Sigmoid colon (tissue), 7 donors: ENCODE results near the gene MC1R. TPM values are rescaled to one million over a fixed set of nuclear protein-coding genes. Genes with fewer than 3 reads are reported as not detected.

Experiments
- DNase-seq: peaks from one replicate; pipeline ENCODE4 v3.0.0-alpha.2; 2019
- H3K27ac ChIP-seq, 4 donors: fragments of 200-600 bp; sonication (generic); one replicate each; pipeline ENCODE4 v1.5.1; 2016 to 2019; ENCODE audit warnings: mild to moderate bottlenecking in 1 of 4
- H3K27me3 ChIP-seq, 3 donors: fragments of 200-600 bp; sonication (generic); one replicate each; pipeline ENCODE4 v1.5.1; 2019; ENCODE audit warnings: mild to moderate bottlenecking in 1 of 3
- H3K36me3 ChIP-seq, 4 donors: fragments of 200-600 bp; sonication (generic); one replicate each; pipeline ENCODE4 v1.5.1; 2016 to 2019
- H3K4me1 ChIP-seq, 4 donors: fragments of 200-600 bp; sonication (generic); one replicate each; pipeline ENCODE4 v1.5.1; 2017 to 2019
- H3K4me3 ChIP-seq, 4 donors: fragments of 200-600 bp; sonication (generic); one replicate each; pipeline ENCODE4 v1.5.1; 2017 to 2019; ENCODE audit warnings: mild to moderate bottlenecking in 2 of 4, moderate library complexity in 1 of 4
- H3K9me3 ChIP-seq, 4 donors: fragments of 200-600 bp in 3 of 4; sonication (generic) in 3 of 4; one replicate each; pipeline versions ENCODE4 v1.5.1 to v1.6.1; 2013 to 2019
- EP300 ChIP-seq, 4 donors: sonication (generic); formaldehyde crosslinking; IDR thresholded peaks; one replicate each; pipeline ENCODE4 v1.6.1; 2017; ENCODE audit warnings: antibody characterized with exemption in 4 of 4
- POLR2A ChIP-seq, 2 donors: fragments of 450-650 bp; IDR thresholded peaks; one replicate each; pipeline ENCODE4 v1.6.1; 2016; ENCODE audit warnings: antibody characterized with exemption in 2 of 2, mild to moderate bottlenecking in 2 of 2, moderate library complexity in 2 of 2
- POLR2AphosphoS5 ChIP-seq, 4 donors: sonication (generic); formaldehyde crosslinking; IDR thresholded peaks; one replicate each; pipeline ENCODE4 v1.6.1; 2017; ENCODE audit warnings: antibody characterized with exemption in 4 of 4
- WGBS, 2 donors: extraction: QIAGEN DNeasy Blood & Tissue Kit; methylation state at CpG; one replicate each; pipeline ENCODE4 v1.1.7; 2013; 5-methylcytosine and 5-hydroxymethylcytosine counted together
- intact Hi-C: fragments of 100-400 bp; cut with DNase I; formaldehyde crosslinking; loops from one replicate; pipeline ENCODE4 v1.15.1; 2023
- polyA plus RNA-seq, 3 donors: library from polyadenylated mRNA; stranded (reverse); fragments of 200-250 nt; gene quantifications; one replicate each; pipeline ENCODE4 v1.2.3, GENCODE V29; 2013
- total RNA-seq, 4 donors: library from RNA; depleted of rRNA; stranded (reverse); fragments of >200 nt; gene quantifications; one replicate each; pipeline ENCODE4 v1.1.0, GENCODE V29; 2016
- TF ChIP-seq, protein P1 (sequence below), 4 experiments: fragments of 450-650 bp in 3 of 4; fragments of 200-600 bp in 1 of 4; IDR thresholded peaks; one replicate each; pipeline ENCODE4 v1.5.1; 2016 to 2019; ENCODE audit warnings: antibody characterized with exemption in 4 of 4, mild to moderate bottlenecking in 3 of 4, moderate library complexity in 2 of 4
- donor health status: healthy with polysubstance abuse.
- donor health status: Bipolar disorder and iron deficiency.
- donor health status: healthy.

The MC1R gene
- total and polyA plus RNA-seq, 7 donors, result 2.1 to 8.0 (median 4.9) TPM; not detected in 2

DNA sequence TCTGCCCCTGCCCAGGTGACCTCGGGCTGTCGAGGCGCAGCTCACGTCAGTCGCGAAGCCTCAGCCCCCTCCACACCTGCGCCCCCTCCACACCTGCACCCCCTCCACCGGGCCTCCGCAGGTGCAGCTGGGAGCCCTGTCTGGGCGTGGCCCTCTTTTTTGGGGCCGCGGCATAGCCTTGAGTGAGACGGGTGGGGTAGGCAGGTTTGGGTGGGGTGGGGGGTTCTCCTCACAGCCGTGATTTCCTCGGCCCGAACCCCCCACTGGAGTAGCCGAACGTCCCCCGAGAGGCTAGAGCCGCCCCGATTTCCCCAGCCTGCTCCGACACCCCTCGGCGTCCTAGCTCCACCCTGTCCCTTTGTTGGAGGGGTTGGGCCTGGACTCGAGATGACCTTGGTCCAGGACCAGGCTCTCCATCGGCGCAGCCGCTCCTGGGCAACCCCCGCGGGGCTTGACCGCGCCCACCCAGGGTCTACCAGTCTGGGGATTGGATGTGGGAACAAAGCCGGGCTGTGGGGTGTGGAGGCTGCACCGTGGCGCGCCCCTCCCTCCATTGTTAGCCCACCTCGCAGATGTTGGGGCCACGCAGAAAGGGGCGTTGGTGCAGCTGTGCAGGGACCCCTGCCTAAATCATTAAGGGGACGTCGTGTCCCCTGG lies 5.1 kb downstream of the MC1R start:
- Histone ChIP-seq H3K27ac (peak overlapping the region in 2 of 4 donors; percentile 62 to 98), H3K9me3 (no peaks in the 10 kb centered on the region), H3K4me3 (peak overlapping the region in 3 of 4 donors; percentile 51 to 63 (median 63)), H3K4me1 (peaks cover 0 to 64% (median 54%) of the 10 kb centered on the region in 4 donors), H3K27me3 (peaks cover 9 to 46% (median 30%) of the 10 kb centered on the region in 3 donors), H3K36me3 (no peaks in the 10 kb centered on the region)
- whole genome bisulfite sequencing, 2 donors, result 3 to 5% methylated on average over 41 of the region's 41 CpGs
- intact Hi-C loops, result no loop called here
- TF ChIP-seq EP300 (IDR thresholded peaks at IDR 0.05) (no peak), POLR2A (IDR thresholded peaks at IDR 0.05) (no peak), POLR2AphosphoS5 (IDR thresholded peaks at IDR 0.05) (no peak)
- TF ChIP-seq, protein P1, sequence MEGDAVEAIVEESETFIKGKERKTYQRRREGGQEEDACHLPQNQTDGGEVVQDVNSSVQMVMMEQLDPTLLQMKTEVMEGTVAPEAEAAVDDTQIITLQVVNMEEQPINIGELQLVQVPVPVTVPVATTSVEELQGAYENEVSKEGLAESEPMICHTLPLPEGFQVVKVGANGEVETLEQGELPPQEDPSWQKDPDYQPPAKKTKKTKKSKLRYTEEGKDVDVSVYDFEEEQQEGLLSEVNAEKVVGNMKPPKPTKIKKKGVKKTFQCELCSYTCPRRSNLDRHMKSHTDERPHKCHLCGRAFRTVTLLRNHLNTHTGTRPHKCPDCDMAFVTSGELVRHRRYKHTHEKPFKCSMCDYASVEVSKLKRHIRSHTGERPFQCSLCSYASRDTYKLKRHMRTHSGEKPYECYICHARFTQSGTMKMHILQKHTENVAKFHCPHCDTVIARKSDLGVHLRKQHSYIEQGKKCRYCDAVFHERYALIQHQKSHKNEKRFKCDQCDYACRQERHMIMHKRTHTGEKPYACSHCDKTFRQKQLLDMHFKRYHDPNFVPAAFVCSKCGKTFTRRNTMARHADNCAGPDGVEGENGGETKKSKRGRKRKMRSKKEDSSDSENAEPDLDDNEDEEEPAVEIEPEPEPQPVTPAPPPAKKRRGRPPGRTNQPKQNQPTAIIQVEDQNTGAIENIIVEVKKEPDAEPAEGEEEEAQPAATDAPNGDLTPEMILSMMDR (IDR thresholded peaks at IDR 0.05), result no peak
- no peak for DNase-seq

DNA sequence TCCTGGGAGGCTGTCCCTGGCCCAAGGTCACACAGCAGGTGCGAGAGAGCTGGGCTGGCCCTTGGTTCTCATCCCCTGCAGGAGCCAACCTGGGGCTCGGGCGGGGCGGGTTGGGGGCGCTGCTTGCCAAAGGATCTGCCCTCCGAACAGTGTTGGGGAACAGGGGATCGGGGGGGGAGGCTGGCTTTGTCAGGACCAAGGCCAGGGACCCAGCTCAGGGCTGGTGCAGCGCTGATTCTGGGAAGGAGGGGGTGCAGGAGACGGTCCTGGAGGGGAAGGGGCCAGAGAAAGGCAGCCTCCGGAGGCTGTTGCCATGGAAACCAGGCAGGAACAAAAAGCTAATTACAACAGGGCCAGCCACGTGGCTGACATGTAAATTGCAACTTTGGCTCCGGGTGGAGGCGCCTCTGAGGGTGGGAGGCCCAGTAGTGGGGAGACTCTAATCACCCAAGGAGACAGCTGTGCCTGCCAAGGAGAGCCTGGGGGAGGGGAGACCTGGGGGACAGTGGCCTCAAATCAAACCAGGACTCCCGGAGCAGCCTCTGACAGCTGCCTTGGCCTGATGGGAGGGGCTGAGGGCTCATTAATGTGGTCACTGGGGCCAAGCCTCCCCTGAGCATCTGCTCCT lies 5.7 kb downstream of the MC1R start:
- no peak overlapping the region for H3K27ac ChIP-seq
- H3K4me1 ChIP-seq, result peaks cover 0 to 58% (median 49%) of the 10 kb centered on the region in 4 donors
- intact Hi-C loops, result no loop called here
- peaks cover 9 to 46% (median 30%) of the 10 kb centered on the region in 3 donors for H3K27me3 ChIP-seq
- H3K4me3 ChIP-seq, result no peak overlapping the region
- no peak for TF ChIP-seq POLR2A (IDR thresholded peaks at IDR 0.05)
- TF ChIP-seq, protein P1 (IDR thresholded peaks at IDR 0.05), result no peak
- TF ChIP-seq EP300 (IDR thresholded peaks at IDR 0.05), result no peak
- no peak for TF ChIP-seq POLR2AphosphoS5 (IDR thresholded peaks at IDR 0.05)
- no peaks in the 10 kb centered on the region for H3K9me3 ChIP-seq
- DNase-seq, result no peak
- 3 to 5% methylated on average over 14 of the region's 14 CpGs for WGBS, 2 donors
- H3K36me3 ChIP-seq, result no peaks in the 10 kb centered on the region

DNA sequence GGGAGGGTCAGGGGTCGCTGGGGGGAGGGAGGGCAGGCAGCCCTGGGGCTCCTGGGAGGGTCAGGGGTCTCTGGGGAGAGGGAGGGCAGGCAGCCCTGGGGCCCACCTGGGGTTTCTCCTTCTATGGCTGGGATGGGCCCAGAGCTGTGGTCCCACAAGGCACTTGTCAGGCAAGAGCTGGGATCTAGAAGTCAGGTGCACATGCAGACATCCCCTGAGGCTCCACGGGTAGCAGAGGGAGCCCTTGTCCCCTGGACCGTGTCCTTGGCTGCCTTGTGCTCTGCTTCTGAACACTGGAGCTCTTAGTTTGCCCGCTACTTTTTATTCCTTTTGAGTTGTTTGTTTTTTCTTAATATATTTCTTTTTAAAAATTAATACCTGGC lies 6.3 kb downstream of the MC1R start:
- TF ChIP-seq, protein P1 (IDR thresholded peaks at IDR 0.05), result no peak
- TF ChIP-seq EP300 (IDR thresholded peaks at IDR 0.05) (no peak), POLR2AphosphoS5 (IDR thresholded peaks at IDR 0.05) (no peak), POLR2A (IDR thresholded peaks at IDR 0.05) (no peak)
- Histone ChIP-seq H3K9me3 (no peaks in the 10 kb centered on the region), H3K4me1 (peaks cover 0 to 58% (median 49%) of the 10 kb centered on the region in 4 donors), H3K27ac (no peak overlapping the region), H3K27me3 (peaks cover 9 to 46% (median 30%) of the 10 kb centered on the region in 3 donors), H3K36me3 (no peaks in the 10 kb centered on the region), H3K4me3 (no peak overlapping the region)
- no peak for DNase-seq
- WGBS, 2 donors, result 17 to 21% methylated on average over 4 of the region's 4 CpGs
- intact Hi-C loops, result no loop called here

DNA sequence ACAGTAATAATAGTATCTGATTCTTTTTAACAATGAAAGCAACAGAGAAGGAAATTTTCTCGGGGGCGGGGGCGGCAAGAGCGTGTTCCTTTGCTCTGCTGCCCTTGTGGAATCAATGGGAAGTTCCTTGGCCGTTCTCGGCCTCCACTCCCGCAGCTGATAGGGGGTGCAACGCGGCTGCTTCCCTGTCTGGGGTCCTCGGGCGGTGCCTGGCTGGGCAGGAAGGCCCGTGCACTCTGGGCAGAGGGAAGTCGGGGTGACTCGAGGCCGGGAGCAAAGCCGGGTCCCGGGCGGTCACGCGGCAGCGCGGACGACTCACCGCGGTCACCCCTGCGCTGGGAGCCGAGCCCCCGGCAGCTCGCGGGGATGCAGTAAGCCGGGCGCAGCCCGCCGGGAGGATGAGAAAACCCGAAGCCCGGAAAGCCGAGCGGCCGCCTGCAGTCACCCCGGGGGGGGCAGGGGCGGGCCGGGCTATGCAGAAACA lies 7.0 kb downstream of the MC1R start:
- H3K27ac ChIP-seq, result peak overlapping the region in 1 of 4 donors; percentile 40
- peak overlapping the region in 3 of 4 donors; percentile 23 to 50 (median 49) for H3K4me3 ChIP-seq
- H3K4me1 ChIP-seq, result peaks cover 0 to 57% (median 49%) of the 10 kb centered on the region in 4 donors
- DNase-seq, result no peak
- no peak for TF ChIP-seq EP300 (IDR thresholded peaks at IDR 0.05)
- TF ChIP-seq, protein P1 (IDR thresholded peaks at IDR 0.05), result no peak
- no peak for TF ChIP-seq POLR2AphosphoS5 (IDR thresholded peaks at IDR 0.05)
- no peak for TF ChIP-seq POLR2A (IDR thresholded peaks at IDR 0.05)
- H3K9me3 ChIP-seq, result no peaks in the 10 kb centered on the region
- H3K36me3 ChIP-seq, result no peaks in the 10 kb centered on the region
- H3K27me3 ChIP-seq, result peaks cover 9 to 49% (median 30%) of the 10 kb centered on the region in 3 donors
- intact Hi-C loops, result no loop called here
- 2% methylated on average over 42 of the region's 42 CpGs for WGBS, 2 donors
